Measurements from ENCODE around the gene IRGC. TPM values are rescaled to one million over a fixed set of nuclear protein-coding genes. Genes with fewer than 3 reads are reported as not detected.

The IRGC gene
- total and polyA plus RNA-seq, 2 of the 4 experiments (the other 2 are of a cell fraction): not detected

DNA sequence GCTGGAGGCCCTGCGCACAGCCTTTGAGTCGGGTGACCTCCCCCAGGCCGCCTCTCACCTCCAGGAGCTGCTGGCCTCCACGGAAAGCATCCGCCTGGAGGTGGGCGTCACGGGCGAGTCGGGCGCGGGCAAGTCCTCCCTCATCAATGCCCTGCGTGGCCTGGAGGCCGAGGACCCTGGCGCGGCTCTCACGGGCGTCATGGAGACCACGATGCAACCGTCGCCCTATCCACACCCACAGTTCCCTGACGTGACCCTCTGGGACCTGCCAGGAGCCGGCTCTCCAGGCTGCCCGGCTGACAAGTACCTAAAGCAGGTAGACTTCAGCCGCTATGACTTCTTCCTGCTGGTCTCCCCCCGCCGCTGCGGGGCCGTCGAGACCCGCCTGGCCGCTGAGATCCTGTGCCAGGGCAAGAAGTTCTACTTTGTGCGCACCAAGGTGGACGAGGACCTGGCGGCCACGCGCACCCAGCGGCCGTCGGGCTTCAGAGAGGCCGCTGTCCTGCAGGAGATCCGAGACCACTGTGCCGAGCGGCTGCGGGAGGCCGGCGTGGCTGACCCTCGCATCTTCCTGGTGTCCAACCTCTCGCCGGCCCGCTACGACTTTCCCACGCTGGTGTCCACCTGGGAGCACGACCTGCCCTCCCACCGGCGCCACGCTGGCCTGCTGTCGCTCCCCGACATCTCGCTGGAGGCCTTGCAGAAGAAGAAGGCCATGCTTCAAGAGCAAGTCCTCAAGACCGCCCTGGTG lies 2.9 kb downstream of the IRGC start:
- CTCF ChIA-PET: no interaction called here
- dilution Hi-C loops (cut with HindIII; ENCODE audit: low sequenced_read_pairs, unreplicated experiment): no loop called here
- H2AK9ac ChIP-seq (replicated peaks; ENCODE audit: low read depth, low read length, poor library complexity): no peak overlapping the region

More for the DNA sequence above, 2.9 kb downstream of the IRGC start:
- H3K56ac ChIP-seq (ENCODE audit: extremely low read depth, insufficient read depth, low read length): no peak overlapping the region
- no peak overlapping the region for H3K4ac ChIP-seq (ENCODE audit: low read depth, low read length)
- no peaks in the 10 kb centered on the region for H3K9me1 ChIP-seq (ENCODE audit: insufficient read depth, low read length)
- H2AFZ ChIP-seq (replicated peaks; ENCODE audit: low read length, poor library complexity): no peak overlapping the region
- ATAC-seq (ENCODE audit: low read depth): no peak
- no peak overlapping the region for H3K14ac ChIP-seq (replicated peaks; ENCODE audit: low read depth, low read length)
- no peaks in the 10 kb centered on the region for H4K20me1 ChIP-seq (ENCODE audit: insufficient read depth, low read length)
- H4K91ac ChIP-seq (ENCODE audit: insufficient read depth, low read depth, low read length): no peak overlapping the region
- H3K36me3 ChIP-seq (ENCODE audit: control insufficient read depth, insufficient read depth, low read length): no peaks in the 10 kb centered on the region
- POLR2A ChIA-PET (ENCODE audit: unreplicated experiment): no interaction called here
- H3K27me3 ChIP-seq (ENCODE audit: control insufficient read depth, insufficient read depth, low read length): no peaks in the 10 kb centered on the region
- no peak overlapping the region for H2BK15ac ChIP-seq (ENCODE audit: low read depth, low read length)
- H4K5ac ChIP-seq (ENCODE audit: low read depth, low read length): no peak overlapping the region
- in situ Hi-C loops (cut with MboI; ENCODE audit: low sequenced_read_pairs): no loop called here
- no peak overlapping the region for H2BK20ac ChIP-seq (ENCODE audit: low read depth, low read length)
- H3K23ac ChIP-seq (ENCODE audit: low read depth, low read length): no peak overlapping the region
- H2BK120ac ChIP-seq (ENCODE audit: low read depth, low read length): no peak overlapping the region
- no peak overlapping the region for H3K4me3 ChIP-seq (ENCODE audit: insufficient read depth, low read depth, low read length)
- no peak for TF ChIP-seq MXI1 (IDR thresholded peaks at IDR 0.05; ENCODE audit: borderline replicate concordance, low read depth, low read length)
- H2BK5ac ChIP-seq (ENCODE audit: low read depth, low read length, poor library complexity, severe bottlenecking): no peak overlapping the region
- no TSS peak for BruUV-seq (replicated peaks)
- H3K79me1 ChIP-seq (ENCODE audit: low read depth in 1 of 2, low read length in 2 of 2): no peaks in the 10 kb centered on the region
- H3K9ac ChIP-seq (ENCODE audit: low read depth, low read length): no peak overlapping the region
- H3K9me3 ChIP-seq (ENCODE audit: control insufficient read depth, insufficient read depth, low read length): no peaks in the 10 kb centered on the region
- no peaks in the 10 kb centered on the region for H3K4me1 ChIP-seq (ENCODE audit: control insufficient read depth, insufficient read depth, low read length)
- H3K18ac ChIP-seq (ENCODE audit: low read depth, low read length): no peak overlapping the region
- no peak overlapping the region for H4K8ac ChIP-seq (ENCODE audit: low read depth in 2 of 2, low read length in 2 of 2)
- H3K27ac ChIP-seq (ENCODE audit: insufficient read depth, low read length): no peak overlapping the region
- DNase-seq: no peak
- 89% methylated on average over 33 of the region's 60 CpGs; no CpG with 5 or more reads in 1 of the 2 experiments for WGBS, 2 experiments (ENCODE audit: extremely low coverage in 2 of 2, insufficient read length in 1 of 2)
- H2AK5ac ChIP-seq (ENCODE audit: low read depth, low read length): no peak overlapping the region
- no peak overlapping the region for H3K4me2 ChIP-seq (ENCODE audit: low read depth, low read length)
- intact Hi-C loops (cut with micrococcal nuclease): no loop called here

Measured in IMR-90 (cell line).